OCI-LY1 (cell line): Measurements from ENCODE around the gene ZNF267.
"Not testable (repeated sequence)": the region's sequence is repeated elsewhere in the genome, so short reads cannot be mapped to it uniquely, and the experiment has no call there.

Experiments used
- H2AFZ ChIP-seq: fragments of 200-600 bp; sonication (generic), shearing (Covaris generic); 2 replicates; pipeline ENCODE4 v1.6.0; 2014; ENCODE audit warnings: antibody characterized with exemption, mild to moderate bottlenecking, low read length
- H3F3A ChIP-seq: fragments of 200-600 bp; sonication (generic), shearing (Covaris generic); 2 replicates; pipeline ENCODE4 v1.6.0; 2014; ENCODE audit warnings: mild to moderate bottlenecking, antibody characterized with exemption, low read length, moderate library complexity; ENCODE audit not compliant: insufficient read depth
- H3K27ac ChIP-seq: fragments of 200-600 bp; sonication (generic); 2 replicates; pipeline ENCODE4 v1.5.1; 2014; ENCODE audit warnings: low read length, mixed run types, mild to moderate bottlenecking, low read depth; ENCODE audit not compliant: poor library complexity, severe bottlenecking
- H3K27me3 ChIP-seq: fragments of 200-600 bp; sonication (generic); 2 replicates; pipeline ENCODE4 v1.6.0; 2014; ENCODE audit warnings: antibody characterized with exemption, mild to moderate bottlenecking, low read length, moderate library complexity; ENCODE audit not compliant: insufficient read depth
- H3K36me3 ChIP-seq: fragments of 200-600 bp; sonication (generic); 2 replicates; pipeline ENCODE4 v1.6.1; 2014; ENCODE audit warnings: mild to moderate bottlenecking, antibody characterized with exemption, low read length, moderate library complexity, mixed read lengths; ENCODE audit not compliant: insufficient read depth
- H3K4me1 ChIP-seq: fragments of 200-600 bp; sonication (generic); 2 replicates; pipeline ENCODE4 v1.5.1; 2014; ENCODE audit warnings: mild to moderate bottlenecking, low read length, moderate library complexity; ENCODE audit not compliant: insufficient read depth, severe bottlenecking
- H3K4me2 ChIP-seq: fragments of 200-600 bp; sonication (generic), shearing (Covaris generic); 2 replicates; pipeline ENCODE4 v1.6.1; 2014; ENCODE audit warnings: low read length
- H3K4me3 ChIP-seq: fragments of 200-600 bp; sonication (generic); 2 replicates; pipeline ENCODE4 v1.5.1; 2014; ENCODE audit warnings: low read length, low read depth, mild to moderate bottlenecking, mixed read lengths; ENCODE audit not compliant: poor library complexity, severe bottlenecking
- H3K79me2 ChIP-seq: fragments of 200-600 bp; shearing (Covaris generic); 2 replicates; pipeline ENCODE4 v1.6.1; 2016; ENCODE audit warnings: mixed run types, low read length, mixed read lengths; ENCODE audit not compliant: insufficient read depth
- H3K9ac ChIP-seq: fragments of 200-600 bp; sonication (generic), shearing (Covaris generic); 2 replicates; pipeline ENCODE4 v1.6.1; 2014; ENCODE audit warnings: mild to moderate bottlenecking, low read length, mixed read lengths
- H3K9me2 ChIP-seq: fragments of 200-600 bp; sonication (generic), shearing (Covaris generic); 2 replicates; pipeline ENCODE4 v1.6.1; 2014; ENCODE audit warnings: low read depth, mild to moderate bottlenecking, low read length, mixed read lengths
- H3K9me3 ChIP-seq: fragments of 200-600 bp; shearing (Covaris generic); 2 replicates; pipeline ENCODE4 v1.6.1; 2014; ENCODE audit warnings: low read length, mixed read lengths
- H4K20me1 ChIP-seq: fragments of 200-600 bp; sonication (generic), shearing (Covaris generic); 2 replicates; pipeline ENCODE4 v1.6.0; 2016; ENCODE audit warnings: mild to moderate bottlenecking, low read length; ENCODE audit not compliant: insufficient read depth
- EZH2 ChIP-seq: fragments of 200-600 bp; sonication (generic), shearing (Covaris generic); IDR thresholded peaks from 2 replicates; pipeline ENCODE4 v1.8.0; 2017; ENCODE audit warnings: borderline replicate concordance, mixed run types, mild to moderate bottlenecking, antibody characterized with exemption, low read length, moderate library complexity, mixed read lengths
- TF ChIP-seq, protein P1 (sequence below): fragments of 200-600 bp; sonication (generic), shearing (Covaris generic); IDR thresholded peaks from 2 replicates; pipeline ENCODE4 v1.5.1; 2017; ENCODE audit warnings: mild to moderate bottlenecking, antibody characterized with exemption, low read length, moderate library complexity, mixed read lengths

ZNF267 gene

DNA sequence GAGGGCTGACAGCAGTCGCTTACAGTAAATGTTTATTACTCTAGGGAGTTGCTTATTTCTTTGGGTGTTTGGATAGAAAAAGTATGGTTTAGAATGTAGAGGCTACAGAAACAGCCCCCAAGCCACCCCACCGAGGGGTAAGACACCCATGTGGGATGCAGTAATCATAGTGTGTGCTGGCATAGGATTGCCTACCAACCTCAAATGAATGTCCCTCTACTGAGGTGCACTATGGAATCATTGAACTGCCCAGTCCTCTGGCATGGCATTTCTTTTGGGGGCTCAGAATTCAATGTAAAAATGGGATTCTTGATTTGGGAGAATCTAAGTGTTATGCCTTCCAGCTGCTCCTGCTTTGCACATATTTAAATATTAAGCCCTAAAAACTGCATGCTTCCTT is 46.8 kb downstream of the ZNF267 start:
- H3K9ac ChIP-seq = no peak overlapping the region
- H3K9me2 ChIP-seq = no peaks in the 10 kb centered on the region
- H2AFZ ChIP-seq = no peak overlapping the region
- no peak overlapping the region for H3K4me2 ChIP-seq
- H4K20me1 ChIP-seq = no peaks in the 10 kb centered on the region
- no peak for TF ChIP-seq EZH2
- TF ChIP-seq, protein P1, sequence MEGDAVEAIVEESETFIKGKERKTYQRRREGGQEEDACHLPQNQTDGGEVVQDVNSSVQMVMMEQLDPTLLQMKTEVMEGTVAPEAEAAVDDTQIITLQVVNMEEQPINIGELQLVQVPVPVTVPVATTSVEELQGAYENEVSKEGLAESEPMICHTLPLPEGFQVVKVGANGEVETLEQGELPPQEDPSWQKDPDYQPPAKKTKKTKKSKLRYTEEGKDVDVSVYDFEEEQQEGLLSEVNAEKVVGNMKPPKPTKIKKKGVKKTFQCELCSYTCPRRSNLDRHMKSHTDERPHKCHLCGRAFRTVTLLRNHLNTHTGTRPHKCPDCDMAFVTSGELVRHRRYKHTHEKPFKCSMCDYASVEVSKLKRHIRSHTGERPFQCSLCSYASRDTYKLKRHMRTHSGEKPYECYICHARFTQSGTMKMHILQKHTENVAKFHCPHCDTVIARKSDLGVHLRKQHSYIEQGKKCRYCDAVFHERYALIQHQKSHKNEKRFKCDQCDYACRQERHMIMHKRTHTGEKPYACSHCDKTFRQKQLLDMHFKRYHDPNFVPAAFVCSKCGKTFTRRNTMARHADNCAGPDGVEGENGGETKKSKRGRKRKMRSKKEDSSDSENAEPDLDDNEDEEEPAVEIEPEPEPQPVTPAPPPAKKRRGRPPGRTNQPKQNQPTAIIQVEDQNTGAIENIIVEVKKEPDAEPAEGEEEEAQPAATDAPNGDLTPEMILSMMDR = no peak
- no peak overlapping the region for H3K27ac ChIP-seq
- H3F3A ChIP-seq = no peaks in the 10 kb centered on the region
- no peaks in the 10 kb centered on the region for H3K4me1 ChIP-seq
- H3K9me3 ChIP-seq = peaks cover 34% of the 10 kb centered on the region
- H3K4me3 ChIP-seq = no peak overlapping the region
- no peaks in the 10 kb centered on the region for H3K27me3 ChIP-seq
- peaks cover 35% of the 10 kb centered on the region for H3K36me3 ChIP-seq
- no peaks in the 10 kb centered on the region for H3K79me2 ChIP-seq

DNA sequence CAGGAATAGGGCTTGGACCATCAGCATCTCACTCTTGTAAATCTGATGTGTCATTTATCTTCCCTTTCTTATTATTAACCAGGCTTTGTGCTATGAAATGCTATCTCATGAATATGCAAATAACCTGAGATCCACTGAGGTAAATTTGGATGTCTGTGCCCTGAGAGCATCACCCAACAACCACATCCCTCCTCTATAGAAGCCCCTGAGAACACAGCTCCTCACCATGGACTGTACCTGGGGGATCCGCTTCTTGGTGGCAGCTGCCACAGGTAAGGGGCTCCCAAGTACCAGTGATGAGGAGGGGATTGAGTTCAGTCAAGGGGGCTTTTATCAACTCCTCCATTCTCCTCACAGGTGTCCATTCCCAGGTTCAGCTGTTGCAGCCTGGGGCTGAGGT is 78.2 kb downstream of the ZNF267 start:
- H3K4me1 ChIP-seq, H3K27me3 ChIP-seq, H4K20me1 ChIP-seq, H3F3A ChIP-seq, H3K36me3 ChIP-seq, H3K9me3 ChIP-seq, H3K9ac ChIP-seq, H2AFZ ChIP-seq, H3K27ac ChIP-seq, H3K9me2 ChIP-seq, H3K79me2 ChIP-seq, H3K4me2 ChIP-seq, H3K4me3 ChIP-seq: not testable (repeated sequence)

DNA sequence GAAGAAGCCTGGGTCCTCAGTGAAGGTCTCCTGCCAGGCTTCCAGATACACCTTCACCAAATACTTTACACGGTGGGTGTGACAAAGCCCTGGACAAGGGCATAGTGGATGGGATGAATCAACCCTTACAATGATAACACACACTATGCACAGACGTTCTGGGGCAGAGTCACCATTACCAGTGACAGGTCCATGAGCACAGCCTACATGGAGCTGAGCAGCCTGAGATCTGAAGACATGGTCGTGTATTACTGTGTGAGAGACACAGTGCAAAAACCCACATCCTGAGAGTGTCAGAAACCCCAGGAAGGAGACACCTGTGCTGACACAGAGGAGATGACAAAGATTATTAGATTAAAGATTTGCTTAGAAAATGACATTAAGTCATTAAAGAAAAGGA is 78.6 kb downstream of the ZNF267 start:
- H3K4me1 ChIP-seq, H3K79me2 ChIP-seq, H3F3A ChIP-seq, H2AFZ ChIP-seq, H4K20me1 ChIP-seq, H3K9me3 ChIP-seq, H3K4me3 ChIP-seq, H3K27me3 ChIP-seq, H3K4me2 ChIP-seq, H3K36me3 ChIP-seq, H3K9me2 ChIP-seq, H3K27ac ChIP-seq, H3K9ac ChIP-seq: not testable (repeated sequence)

DNA sequence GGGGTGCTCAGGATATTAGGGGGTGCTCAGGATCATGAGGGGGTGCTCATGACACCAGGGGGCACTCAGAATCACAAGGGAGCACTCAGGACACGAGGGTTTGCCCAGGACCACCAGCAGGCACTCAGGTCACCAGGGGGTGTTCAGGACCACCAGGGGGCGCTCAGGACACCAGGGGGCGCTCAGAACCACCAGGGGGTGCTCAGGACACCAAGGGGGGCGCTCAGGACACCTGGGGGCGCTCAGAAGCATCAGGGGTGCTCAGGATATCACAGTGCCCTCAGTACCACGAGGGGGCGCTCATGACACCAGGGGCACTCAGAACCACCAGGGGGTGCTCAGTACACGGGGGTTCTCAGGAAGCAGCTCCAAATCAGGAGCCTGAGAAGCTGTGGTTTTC is 82.6 kb downstream of the ZNF267 start:
- H3K4me1 ChIP-seq, H3K4me2 ChIP-seq, H3K9me3 ChIP-seq: not testable (repeated sequence)

DNA sequence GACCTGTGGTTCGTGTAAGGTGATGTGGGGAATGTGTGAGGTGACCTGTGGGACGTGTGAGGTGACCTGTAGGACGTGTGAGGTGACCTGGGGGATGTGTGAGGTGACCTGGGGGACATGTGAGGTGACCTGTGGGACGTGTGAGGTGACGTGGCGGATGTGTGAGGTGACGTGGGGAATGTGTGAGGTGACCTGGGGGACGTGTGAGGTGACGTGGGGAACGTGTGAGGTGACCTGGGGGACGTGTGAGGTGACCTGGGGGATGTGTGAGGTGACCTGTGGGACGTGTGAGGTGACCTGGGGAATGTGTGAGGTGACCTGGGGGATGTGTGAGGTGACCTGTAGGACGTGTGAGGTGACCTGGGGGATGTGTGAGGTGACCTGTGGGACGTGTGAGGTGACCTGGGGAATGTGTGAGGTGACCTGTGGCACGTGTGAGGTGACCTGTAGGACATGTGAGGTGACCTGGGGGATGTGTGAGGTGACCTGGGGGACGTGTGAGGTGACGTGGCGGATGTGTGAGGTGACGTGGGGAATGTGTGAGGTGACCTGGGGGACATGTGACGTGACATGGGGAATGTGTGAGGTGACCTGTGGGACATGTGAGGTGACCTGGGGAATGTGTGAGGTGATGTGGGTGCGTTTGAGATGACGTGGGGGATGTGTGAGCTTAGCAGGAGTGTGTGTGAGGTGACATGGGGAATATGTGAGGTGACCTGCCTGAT is 86.7 kb downstream of the ZNF267 start:
- not testable (repeated sequence) for H3K4me2 ChIP-seq, H3K27me3 ChIP-seq, H3K79me2 ChIP-seq, H3K9me3 ChIP-seq, H3K4me3 ChIP-seq, H2AFZ ChIP-seq, H3K9me2 ChIP-seq, H3K27ac ChIP-seq, H3K36me3 ChIP-seq, H3K9ac ChIP-seq, H3K4me1 ChIP-seq, H4K20me1 ChIP-seq, H3F3A ChIP-seq

More for the DNA sequence above, 82.6 kb downstream of the ZNF267 start:
- not testable (repeated sequence) for H3K36me3 ChIP-seq, H3K9me2 ChIP-seq, H3K27ac ChIP-seq, H3K27me3 ChIP-seq, H3K79me2 ChIP-seq, H4K20me1 ChIP-seq, H3K9ac ChIP-seq, H3F3A ChIP-seq, H3K4me3 ChIP-seq, H2AFZ ChIP-seq
- TF ChIP-seq, protein P1 = peak; percentile 45
